ENCODE measurements around the gene CELF2.

The CELF2 gene

DNA sequence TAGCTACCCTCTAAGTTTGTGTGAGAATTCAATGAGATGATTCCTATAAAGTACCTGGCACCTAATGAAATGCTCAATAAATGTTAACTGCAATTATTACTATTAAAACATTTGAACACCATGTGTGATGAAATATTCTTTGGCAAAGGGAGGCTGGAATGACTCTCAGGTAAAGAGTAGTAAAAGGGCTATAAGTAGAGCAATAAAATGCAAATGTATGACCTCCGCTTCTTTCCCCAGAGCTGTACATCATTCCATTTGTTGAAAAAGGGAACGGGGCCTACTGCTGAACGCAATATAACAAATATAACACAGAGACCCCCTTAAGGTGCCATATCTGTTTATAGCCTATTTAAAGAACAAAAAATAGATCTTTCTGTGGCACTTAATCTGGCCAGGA, 27.8 kb downstream of the CELF2 start:
- Histone ChIP-seq H3K9me3 (no peaks in the 10 kb centered on the region), H3K27me3 (no peaks in the 10 kb centered on the region), H3K36me3 (no peaks in the 10 kb centered on the region), H3K4me3 (ENCODE audit: low read depth, low read length) (no peak overlapping the region), H3K4me1 (no peaks in the 10 kb centered on the region)
- DNase-seq: no peak
- TF ChIP-seq, protein P1, sequence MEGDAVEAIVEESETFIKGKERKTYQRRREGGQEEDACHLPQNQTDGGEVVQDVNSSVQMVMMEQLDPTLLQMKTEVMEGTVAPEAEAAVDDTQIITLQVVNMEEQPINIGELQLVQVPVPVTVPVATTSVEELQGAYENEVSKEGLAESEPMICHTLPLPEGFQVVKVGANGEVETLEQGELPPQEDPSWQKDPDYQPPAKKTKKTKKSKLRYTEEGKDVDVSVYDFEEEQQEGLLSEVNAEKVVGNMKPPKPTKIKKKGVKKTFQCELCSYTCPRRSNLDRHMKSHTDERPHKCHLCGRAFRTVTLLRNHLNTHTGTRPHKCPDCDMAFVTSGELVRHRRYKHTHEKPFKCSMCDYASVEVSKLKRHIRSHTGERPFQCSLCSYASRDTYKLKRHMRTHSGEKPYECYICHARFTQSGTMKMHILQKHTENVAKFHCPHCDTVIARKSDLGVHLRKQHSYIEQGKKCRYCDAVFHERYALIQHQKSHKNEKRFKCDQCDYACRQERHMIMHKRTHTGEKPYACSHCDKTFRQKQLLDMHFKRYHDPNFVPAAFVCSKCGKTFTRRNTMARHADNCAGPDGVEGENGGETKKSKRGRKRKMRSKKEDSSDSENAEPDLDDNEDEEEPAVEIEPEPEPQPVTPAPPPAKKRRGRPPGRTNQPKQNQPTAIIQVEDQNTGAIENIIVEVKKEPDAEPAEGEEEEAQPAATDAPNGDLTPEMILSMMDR (IDR thresholded peaks at IDR 0.05; ENCODE audit: low read depth, low read length): no peak

DNA sequence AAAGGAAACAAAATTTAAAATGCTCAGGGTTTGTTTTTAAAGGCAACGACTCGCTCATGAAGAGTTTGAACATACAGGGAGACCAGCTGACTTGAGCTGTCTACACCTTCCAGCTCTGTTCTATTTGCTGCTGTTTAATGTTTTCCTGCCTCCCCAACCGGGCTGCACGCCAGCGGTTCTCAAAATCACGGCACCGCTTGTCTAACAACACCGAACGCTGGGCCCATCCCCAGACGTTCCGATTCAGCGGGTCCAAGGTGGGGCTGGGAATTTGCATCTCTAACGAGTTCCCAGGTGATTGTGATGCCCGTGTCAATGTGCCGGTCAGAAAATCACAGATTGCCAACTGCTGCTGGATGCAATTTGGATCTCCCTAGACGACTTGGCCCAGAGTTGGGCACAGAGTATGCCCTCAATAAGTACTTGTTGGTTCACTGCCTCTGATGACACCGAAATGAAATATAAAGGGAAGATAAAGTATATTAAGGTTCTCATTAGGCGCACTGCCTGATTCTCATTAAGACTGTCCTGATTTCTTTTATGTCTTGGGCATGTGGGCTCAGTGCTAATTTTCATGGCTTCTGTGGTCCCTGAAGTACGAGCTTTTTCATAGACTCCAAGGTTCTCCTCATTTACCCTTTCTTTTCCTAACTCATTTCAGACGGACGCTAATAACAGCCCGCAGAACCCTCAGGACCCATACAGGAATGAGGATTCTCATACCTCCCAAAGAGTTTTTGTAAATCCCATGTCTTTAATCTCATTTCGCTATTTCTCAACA, 28.5 kb downstream of the CELF2 start:
- Histone ChIP-seq H3K36me3 (no peaks in the 10 kb centered on the region), H3K4me3 (ENCODE audit: low read depth, low read length) (no peak overlapping the region), H3K9me3 (no peaks in the 10 kb centered on the region), H3K27me3 (no peaks in the 10 kb centered on the region), H3K4me1 (no peaks in the 10 kb centered on the region)
- TF ChIP-seq, protein P1 (IDR thresholded peaks at IDR 0.05; ENCODE audit: low read depth, low read length): no peak
- DNase-seq: no peak

DNA sequence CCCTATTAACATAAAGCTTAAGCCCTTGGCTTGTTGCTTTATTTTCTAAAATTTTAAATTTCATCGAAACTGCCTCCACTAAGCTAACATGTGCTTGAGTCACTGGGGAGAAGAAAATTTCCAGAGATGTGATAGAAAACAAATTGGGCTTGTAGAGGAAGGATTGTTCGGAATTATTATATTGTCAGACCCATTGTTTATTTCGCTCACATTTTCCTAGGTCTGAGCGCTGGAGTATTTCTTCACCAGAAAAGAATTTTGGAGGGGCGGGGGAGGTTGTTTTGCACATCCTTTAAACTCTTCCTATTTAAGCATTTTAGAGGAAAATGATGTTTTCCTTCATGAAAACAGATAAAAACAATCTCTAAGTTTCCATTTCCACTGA, 29.1 kb downstream of the CELF2 start:
- H3K36me3 ChIP-seq: no peaks in the 10 kb centered on the region
- TF ChIP-seq, protein P1 (IDR thresholded peaks at IDR 0.05; ENCODE audit: low read depth, low read length): no peak
- H3K9me3 ChIP-seq: no peaks in the 10 kb centered on the region
- no peak overlapping the region for H3K4me3 ChIP-seq (ENCODE audit: low read depth, low read length)
- no peaks in the 10 kb centered on the region for H3K27me3 ChIP-seq
- no peak for DNase-seq
- H3K4me1 ChIP-seq: no peaks in the 10 kb centered on the region

DNA sequence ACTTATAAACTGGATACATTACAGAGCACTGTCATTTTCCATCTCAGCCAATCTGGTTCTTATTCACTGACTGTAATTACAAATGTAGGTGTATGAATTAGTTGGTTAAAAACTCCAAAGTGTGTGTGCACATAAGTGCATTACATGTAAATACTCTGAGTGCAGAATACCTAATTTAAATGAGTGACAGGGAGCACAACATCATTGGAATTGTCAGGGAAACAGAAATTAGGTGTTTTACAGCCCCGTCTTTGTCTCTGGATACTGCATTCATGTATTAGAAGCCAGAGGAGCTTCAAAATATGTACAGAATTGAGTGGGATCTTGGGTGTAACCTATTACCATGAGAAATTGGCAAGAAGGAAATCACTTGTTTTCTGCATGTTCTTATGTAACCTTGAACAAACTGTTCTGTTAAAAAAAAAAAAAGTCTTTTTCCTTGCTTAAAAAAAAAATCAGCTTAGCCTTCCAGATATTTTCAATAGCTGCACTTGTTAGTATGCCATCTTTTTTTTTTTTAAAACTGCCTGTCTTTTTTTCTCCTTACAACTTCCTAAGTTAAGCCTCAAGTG, 31.1 kb downstream of the CELF2 start:
- Histone ChIP-seq H3K4me3 (ENCODE audit: low read depth, low read length) (no peak overlapping the region), H3K36me3 (no peaks in the 10 kb centered on the region), H3K9me3 (no peaks in the 10 kb centered on the region), H3K4me1 (no peaks in the 10 kb centered on the region), H3K27me3 (no peaks in the 10 kb centered on the region)
- TF ChIP-seq, protein P1 (IDR thresholded peaks at IDR 0.05; ENCODE audit: low read depth, low read length): no peak
- no peak for DNase-seq

DNA sequence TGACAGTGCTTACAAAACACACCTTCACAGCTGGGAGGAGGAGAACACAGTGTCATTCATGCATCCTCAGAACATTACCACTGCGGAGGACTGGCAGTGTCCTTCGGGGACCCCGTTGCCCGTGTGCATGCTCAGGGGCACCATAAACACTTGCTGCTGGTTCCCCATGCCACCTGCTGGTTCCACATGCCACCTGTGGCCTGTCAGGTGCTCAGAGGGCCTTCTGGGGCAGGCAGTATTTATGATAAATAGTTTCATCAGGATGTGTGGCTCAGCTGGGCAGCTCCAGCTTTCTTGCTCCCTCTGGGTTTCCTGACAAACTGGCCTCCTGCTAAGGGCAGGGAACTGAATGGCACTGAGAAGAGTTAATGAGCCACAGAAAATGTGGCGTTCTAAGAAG, 32.1 kb downstream of the CELF2 start:
- TF ChIP-seq, protein P1 (IDR thresholded peaks at IDR 0.05; ENCODE audit: low read depth, low read length): no peak

More for the DNA sequence above, 32.1 kb downstream of the CELF2 start:
- H3K9me3 ChIP-seq: no peaks in the 10 kb centered on the region
- no peaks in the 10 kb centered on the region for H3K36me3 ChIP-seq
- no peaks in the 10 kb centered on the region for H3K4me1 ChIP-seq
- DNase-seq: no peak
- no peak overlapping the region for H3K4me3 ChIP-seq (ENCODE audit: low read depth, low read length)
- no peaks in the 10 kb centered on the region for H3K27me3 ChIP-seq

Measured in BE2C (cell line).